PC-3 (cell line): ENCODE measurements around the gene ZC3H14.
"Not testable (repeated sequence)": the region's sequence is repeated elsewhere in the genome, so short reads cannot be mapped to it uniquely, and the experiment has no call there.

ENCODE experiments used
- CTCF ChIP-seq: fragments of 300-600 bp; sonication (generic); conservative IDR thresholded peaks from 2 replicates; pipeline ENCODE4 v1.5.1; 2017; ENCODE audit warnings: antibody characterized with exemption, low read depth, mild to moderate bottlenecking, low read length
- EZH2 ChIP-seq: fragments of 300-600 bp; sonication (generic); IDR thresholded peaks from one replicate; pipeline ENCODE4 v1.6.1; 2017; ENCODE audit warnings: antibody characterized with exemption, mild to moderate bottlenecking, low read length; ENCODE audit not compliant: unreplicated experiment

GRCh38 chr14:88529889-88530288 lies 32.9 kb upstream of the ZC3H14 start:
- TF ChIP-seq CTCF, EZH2: not testable (repeated sequence)
